Measurements from ENCODE around the gene BEND5. TPM values are rescaled to one million over a fixed set of nuclear protein-coding genes. Genes with fewer than 3 reads are reported as not detected.

Gene BEND5
- total and polyA plus RNA-seq, 2 of the 13 experiments (the other 11 are each of a cell fraction or from before 2014, with no cell fraction given), result 0.11 TPM; not detected in 1

DNA sequence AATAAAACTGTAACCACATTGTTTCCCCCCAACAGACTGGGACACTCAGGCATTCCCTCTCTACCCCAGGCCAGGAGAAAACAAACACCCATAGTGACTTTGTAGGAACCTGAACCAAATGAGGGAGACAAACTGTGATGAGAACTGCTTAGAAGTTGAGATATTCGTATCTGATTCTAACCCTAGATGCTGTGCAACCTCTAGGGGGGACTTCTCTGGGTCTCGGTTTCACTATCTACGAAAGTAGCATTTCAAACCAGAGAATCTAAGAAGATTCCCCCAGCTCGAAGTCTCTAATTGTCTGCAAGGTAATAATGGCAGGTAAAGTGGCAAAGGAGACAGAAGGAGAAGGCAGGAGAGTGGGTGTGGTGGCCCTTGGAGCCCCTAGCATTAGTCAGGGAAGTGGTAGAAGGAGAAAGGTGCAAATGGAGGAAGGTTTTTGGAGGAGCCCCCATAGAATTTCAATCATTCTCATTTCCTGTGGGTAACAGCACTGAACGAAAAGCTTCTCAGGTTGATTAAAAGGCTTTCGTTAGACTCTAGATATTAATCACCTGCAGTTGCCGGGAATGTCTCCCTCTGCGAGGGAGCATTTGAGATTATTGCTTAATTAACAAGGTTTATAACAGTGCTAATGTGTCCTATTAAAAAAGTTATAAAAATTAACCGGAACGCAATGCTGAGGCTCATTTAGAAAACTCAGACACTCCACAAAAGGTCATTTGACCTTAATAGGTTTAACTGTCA is 46.4 kb downstream of the BEND5 start:
- no peak for DNase-seq (ENCODE audit: low spot score)
- ChIA-PET CTCF (ENCODE audit: low intra/inter-chr PET ratio, low total read pairs) (no interaction called here), POLR2A (no interaction called here)
- no peak for FAIRE-seq
- 48% methylated on average over 10 of the region's 10 CpGs for WGBS (ENCODE audit: low lambda C conversion rate)
- ATAC-seq, result no peak
- no peaks in the 10 kb centered on the region for H3K79me2 ChIP-seq (ENCODE audit: insufficient read depth, low read length)
- in situ Hi-C loops (cut with HindIII; ENCODE audit: extremely low pct_ligation_motif_present, low pct_unique_long_range_greater_than_20kb) (no loop called here), intact Hi-C loops (cut with micrococcal nuclease; ENCODE audit: unreplicated experiment) (no loop called here)
- no peaks in the 10 kb centered on the region for H3K4me1 ChIP-seq (ENCODE audit: insufficient read depth, low read length)
- H3K4me3 ChIP-seq (replicated peaks in 1 of 3; ENCODE audit: insufficient read depth in 1 of 3, low read depth in 2 of 3, low read length in 3 of 3), result no peak overlapping the region
- no peaks in the 10 kb centered on the region for H3K36me3 ChIP-seq (replicated peaks in 1 of 2; ENCODE audit: control insufficient read depth in 1 of 2, insufficient read depth in 2 of 2, low read length in 2 of 2)
- H2AFZ ChIP-seq (ENCODE audit: low read length), result no peak overlapping the region
- H3K9me3 ChIP-seq (ENCODE audit: low read length), result no peaks in the 10 kb centered on the region
- H4K20me1 ChIP-seq (ENCODE audit: insufficient read depth, low read length), result no peaks in the 10 kb centered on the region
- no TSS peak for BruUV-seq (replicated peaks)
- no peaks in the 10 kb centered on the region for H3K27me3 ChIP-seq (ENCODE audit: control insufficient read depth in 1 of 2, insufficient read depth in 2 of 2, low read length in 2 of 2)
- no peak overlapping the region for H3K27ac ChIP-seq (ENCODE audit: extremely low read length, insufficient read depth, low read length)
- H3K9ac ChIP-seq (ENCODE audit: insufficient read depth, low read depth, low read length), result no peak overlapping the region
- TF ChIP-seq SRY (CRISPR knock-in tag; IDR thresholded peaks at IDR 0.05) (no peak), GTF3A (CRISPR knock-in tag; conservative IDR thresholded peaks at IDR 0.05) (no peak), ZNF616 (CRISPR knock-in tag; IDR thresholded peaks at IDR 0.05; ENCODE audit: low read depth) (no peak), ZNF629 (CRISPR knock-in tag; conservative IDR thresholded peaks at IDR 0.05) (no peak), ZNF772 (CRISPR knock-in tag; IDR thresholded peaks at IDR 0.05) (no peak), REPIN1 (CRISPR knock-in tag; IDR thresholded peaks at IDR 0.05; ENCODE audit: borderline replicate concordance, low read depth) (no peak)
- TF ChIP-seq, protein P1, sequence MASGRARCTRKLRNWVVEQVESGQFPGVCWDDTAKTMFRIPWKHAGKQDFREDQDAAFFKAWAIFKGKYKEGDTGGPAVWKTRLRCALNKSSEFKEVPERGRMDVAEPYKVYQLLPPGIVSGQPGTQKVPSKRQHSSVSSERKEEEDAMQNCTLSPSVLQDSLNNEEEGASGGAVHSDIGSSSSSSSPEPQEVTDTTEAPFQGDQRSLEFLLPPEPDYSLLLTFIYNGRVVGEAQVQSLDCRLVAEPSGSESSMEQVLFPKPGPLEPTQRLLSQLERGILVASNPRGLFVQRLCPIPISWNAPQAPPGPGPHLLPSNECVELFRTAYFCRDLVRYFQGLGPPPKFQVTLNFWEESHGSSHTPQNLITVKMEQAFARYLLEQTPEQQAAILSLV (CRISPR knock-in tag; IDR thresholded peaks at IDR 0.05; ENCODE audit: borderline replicate concordance), result no peak
- TF ChIP-seq, protein P2, sequence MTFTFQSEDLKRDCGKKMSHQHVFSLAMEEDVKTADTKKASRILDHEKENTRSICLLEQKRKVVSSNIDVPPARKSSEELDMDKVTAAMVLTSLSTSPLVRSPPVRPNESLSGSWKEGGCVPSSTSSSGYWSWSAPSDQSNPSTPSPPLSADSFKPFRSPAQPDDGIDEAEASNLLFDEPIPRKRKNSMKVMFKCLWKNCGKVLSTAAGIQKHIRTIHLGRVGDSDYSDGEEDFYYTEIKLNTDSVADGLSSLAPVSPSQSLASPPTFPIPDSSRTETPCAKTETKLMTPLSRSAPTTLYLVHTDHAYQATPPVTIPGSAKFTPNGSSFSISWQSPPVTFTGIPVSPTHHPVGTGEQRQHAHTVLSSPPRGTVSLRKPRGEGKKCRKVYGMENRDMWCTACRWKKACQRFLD (CRISPR knock-in tag; IDR thresholded peaks at IDR 0.05; ENCODE audit: borderline replicate concordance), result no peak
- no peak overlapping the region for H3K4me2 ChIP-seq (ENCODE audit: low read depth, low read length)

All from HepG2 (cell line).